Activated CD4-positive, alpha-beta T cell treated with anti-CD3 and anti-CD28 coated beads for 24 hours (primary cell): ENCODE results near the gene HNRNPA1L2.
"Not testable (repeated sequence)": the region's sequence is repeated elsewhere in the genome, so short reads cannot be mapped to it uniquely, and the experiment has no call there.

Source experiments
- DNase-seq, 2 donors: peaks; one replicate each; pipeline ENCODE4 v3.0.0-alpha.2; 2020; ENCODE audit warnings: low read depth in 2 of 2

HNRNPA1L2 gene

DNA sequence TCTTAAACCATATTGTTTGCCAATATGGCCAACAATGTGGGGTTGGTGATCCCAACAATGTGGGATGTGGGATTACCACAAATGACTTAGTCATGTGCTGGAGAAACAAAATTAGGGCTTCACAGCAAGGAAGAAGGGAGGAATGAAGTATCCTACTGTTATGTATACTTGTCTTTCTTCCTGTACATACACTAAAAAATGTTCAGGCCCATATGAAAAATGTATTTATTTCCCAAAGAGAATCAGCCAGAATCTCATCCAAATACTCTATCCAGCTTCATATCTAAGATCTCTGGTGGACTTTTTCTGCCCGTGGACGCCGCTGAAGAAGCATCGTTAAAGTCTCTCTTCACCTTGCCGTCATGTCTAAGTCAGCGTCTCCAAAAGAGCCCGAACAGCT is at the start of gene HNRNPA1L2:
Gene HNRNPA1L2 (plus strand): TSS at position 301 of the 400 bp plus-strand sequence. CDS start 62 bp downstream, at position 363.
- DNase-seq: no peak

DNA sequence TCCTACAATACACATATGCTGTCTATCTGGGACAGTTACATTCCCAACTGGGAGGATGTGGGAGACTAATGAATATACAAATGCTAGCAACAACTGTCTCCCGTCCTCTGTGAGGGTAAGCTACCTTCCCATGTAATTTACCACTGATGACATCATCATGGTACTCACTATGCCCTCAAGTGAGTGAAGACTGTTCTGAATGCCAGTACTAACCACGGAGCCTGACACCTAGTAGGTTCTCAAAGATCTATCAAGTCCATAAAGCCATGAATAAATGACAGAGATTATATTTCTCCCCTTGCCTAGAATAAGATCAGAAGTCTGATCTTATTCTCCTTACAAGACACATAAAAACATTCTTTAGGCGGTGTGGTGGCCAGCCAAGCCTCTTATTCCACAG is 49.1 kb upstream of the HNRNPA1L2 start:
- not testable (repeated sequence) for DNase-seq

GRCh38 chr13:52593812-52594211 is 48.4 kb upstream of the HNRNPA1L2 start:
- DNase-seq: not testable (repeated sequence)

GRCh38 chr13:52594295-52594694 is 47.9 kb upstream of the HNRNPA1L2 start:
- DNase-seq: not testable (repeated sequence)

DNA sequence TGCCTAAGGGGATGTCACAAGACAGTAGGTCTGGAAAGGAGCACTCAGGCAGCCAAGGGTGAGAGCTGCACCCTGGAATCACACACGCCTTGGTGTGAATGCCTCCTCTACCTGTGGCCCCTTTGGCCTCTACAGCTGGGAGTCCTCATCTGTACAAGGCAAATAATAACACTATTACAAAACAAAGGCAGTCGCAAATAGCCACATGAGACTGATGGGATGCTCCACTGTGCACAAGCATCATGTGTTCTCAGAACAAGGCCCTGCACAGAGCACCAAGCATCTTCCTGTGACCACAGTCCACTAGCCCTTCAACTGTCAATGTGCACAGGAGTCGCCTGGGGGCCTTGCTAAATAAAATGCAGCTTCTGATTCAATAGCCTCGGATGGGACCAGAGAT is 44.6 kb upstream of the HNRNPA1L2 start:
- DNase-seq: no peak

DNA sequence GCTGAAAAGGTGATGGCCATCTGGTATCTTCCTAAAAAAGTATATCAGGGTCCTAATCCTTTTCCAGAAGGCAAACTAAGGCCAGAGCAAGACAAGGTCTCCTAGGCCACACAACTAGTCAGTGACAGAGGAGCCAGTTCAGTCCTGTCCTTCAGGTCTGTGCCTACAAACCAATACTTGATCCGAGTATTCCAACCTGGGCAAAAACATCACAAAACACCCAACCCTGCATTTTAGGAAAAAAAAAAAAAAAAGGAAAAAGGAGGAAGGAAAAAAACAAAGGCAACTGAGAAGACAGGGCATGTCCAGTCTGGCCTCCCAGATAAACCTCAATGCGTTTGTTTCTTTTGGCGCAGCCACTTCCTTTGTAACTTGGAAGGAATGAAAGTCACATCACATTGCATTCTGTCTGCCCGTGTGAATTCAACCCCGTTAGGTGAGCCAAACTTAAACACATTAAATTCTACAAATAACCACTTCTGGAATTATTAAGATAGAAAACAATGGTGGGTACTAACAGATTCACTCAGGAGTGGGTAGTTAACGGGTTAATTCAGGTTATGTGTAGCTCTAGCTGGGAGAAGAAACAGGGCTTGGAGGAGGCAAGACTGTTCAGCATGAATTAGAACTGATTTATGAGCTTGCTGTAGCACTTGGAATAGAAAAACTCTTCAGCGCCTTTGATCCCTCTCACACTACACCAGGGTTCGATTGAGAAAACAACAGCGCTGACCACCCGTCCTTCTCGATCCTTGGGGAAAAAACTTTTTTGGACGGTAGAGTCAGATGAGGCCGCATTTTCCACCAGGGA is 43.0 kb upstream of the HNRNPA1L2 start:
- DNase-seq: no peak

DNA sequence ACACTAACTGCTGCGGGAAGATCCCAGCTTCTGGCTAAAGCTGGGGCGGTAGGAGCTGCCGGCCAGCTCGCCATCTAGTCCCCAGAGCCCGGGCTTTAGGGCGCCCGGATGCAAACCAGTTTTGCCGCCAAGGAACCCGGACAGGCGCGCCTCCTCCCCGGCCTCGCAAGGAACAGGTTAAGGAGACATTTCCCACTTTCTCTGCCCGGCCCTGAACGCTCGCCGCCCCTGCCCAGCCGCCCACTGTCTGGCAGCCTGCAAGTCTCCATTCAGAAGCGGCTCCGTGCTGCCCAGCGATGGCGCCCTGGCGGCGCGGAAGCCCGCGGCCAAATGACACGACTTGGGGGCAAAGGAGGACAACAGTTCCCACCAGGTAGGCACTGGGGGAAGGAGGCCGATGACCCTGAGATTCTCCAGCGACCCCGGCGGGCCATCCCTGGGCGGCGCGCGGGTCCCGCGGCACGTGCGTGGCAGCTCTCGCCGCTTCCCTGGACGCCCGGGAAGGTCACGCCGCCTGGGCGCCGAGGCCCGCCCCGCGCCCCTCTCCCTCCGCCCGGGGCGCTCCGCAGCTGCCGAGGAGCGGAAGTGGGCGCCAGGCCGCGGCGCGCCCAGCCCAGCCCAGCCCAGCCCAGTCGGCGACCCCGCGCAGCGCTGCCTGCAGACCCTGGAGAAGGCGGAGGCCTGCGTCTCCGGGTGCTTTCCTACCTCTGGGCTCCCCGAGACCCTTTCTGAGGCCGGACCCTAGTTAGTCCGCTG is 42.2 kb upstream of the HNRNPA1L2 start:
- no peak for DNase-seq

DNA sequence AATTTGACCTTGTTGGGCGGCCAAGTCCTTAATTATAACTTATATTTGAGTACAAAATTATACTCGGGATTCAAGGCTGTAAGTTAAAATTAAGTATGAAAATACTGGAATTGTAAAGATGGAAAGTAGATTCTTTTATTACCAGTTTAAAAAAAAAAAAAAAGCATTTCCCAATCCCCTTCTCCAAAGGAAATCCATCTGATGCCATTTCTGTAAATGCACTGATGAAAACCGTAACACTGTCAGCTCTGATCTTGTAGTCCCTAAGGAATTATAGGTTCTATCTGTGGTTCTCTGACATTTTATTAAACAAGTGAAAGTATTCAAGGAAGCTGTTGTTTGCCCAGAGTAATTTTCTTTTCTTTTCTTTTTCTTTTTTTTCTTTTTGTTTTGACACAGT is 41.6 kb upstream of the HNRNPA1L2 start:
- DNase-seq: no peak

GRCh38 chr13:52603316-52603715 is 38.9 kb upstream of the HNRNPA1L2 start:
- not testable (repeated sequence) for DNase-seq

- not testable (repeated sequence) for DNase-seq
Observed at GRCh38 chr13:52606126-52606525, 36.1 kb upstream of the HNRNPA1L2 start.

- not testable (repeated sequence) for DNase-seq
Observed at GRCh38 chr13:52606795-52607194, 35.4 kb upstream of the HNRNPA1L2 start.

DNA sequence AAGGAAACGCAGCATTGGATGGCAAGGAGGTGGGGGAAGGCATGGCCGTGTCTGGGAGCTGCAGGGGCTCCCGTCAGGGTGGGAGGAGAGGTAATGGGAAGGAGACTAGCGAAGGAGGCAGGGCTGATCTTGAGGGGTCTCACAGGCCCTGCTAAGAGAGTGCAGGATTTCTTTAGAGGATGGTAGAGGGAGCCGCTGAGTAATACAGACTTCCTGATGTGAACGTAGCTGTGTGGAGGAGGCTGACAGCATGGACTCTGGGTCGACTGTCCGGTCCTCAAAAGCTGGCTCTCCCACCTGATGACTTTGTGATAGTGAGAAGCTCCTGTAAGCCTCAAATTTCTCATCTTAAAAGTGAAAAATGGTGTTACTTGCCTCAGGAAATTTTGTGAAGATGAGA is 34.0 kb upstream of the HNRNPA1L2 start:
- not testable (repeated sequence) for DNase-seq

DNA sequence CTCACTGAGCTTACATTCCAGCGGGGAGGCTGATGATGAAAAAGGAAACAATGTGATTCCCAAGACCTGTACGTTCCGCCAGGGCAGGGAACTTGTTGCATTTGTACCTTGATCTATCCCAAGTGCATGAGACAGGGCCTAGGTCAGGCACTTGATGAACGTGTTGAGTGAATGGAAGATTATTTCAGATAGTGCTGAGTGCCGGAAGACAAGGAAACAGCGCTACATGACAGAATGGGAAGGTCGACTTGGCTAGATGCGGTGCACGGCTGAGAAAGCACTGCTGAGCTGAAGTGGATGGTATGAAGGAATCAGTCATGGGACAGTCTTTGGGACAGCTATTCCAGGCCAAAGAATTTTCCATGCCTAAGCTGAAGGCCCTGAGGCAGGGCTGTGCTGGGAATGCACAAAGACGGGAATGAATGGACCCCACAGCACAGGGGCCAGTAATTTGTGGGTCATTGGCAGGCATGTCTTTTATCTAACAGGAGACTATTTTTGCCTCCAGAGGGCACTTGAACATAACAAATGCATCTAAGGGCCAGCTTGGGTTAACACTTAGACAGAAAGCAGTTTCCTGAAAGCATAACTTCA is 33.1 kb upstream of the HNRNPA1L2 start:
- DNase-seq: not testable (repeated sequence)

GRCh38 chr13:52610158-52610557 is 32.1 kb upstream of the HNRNPA1L2 start:
- DNase-seq: not testable (repeated sequence)

GRCh38 chr13:52615134-52615801 is 27.0 kb upstream of the HNRNPA1L2 start:
- no peak for DNase-seq

DNA sequence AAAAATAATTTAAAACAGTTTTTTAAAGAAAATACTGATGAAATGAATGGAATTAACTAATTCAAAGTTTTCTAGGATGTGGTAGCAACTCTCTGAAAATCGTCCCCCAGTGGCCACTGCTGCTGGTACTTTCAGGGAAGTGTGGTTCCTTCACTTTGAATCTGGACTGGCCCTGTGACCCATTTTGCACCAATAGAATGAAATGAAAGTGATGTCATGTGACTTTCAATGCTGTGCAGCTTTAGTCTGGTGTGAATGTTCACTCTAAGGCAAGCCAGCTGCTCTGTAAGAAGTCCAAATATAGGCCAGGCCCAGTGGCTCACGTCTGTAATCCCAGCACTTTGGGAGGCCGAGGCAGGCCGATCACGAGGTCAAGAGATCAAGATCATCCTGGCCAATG is 26.4 kb upstream of the HNRNPA1L2 start:
- no peak for DNase-seq

GRCh38 chr13:52617070-52618060 is 24.9 kb upstream of the HNRNPA1L2 start:
- peak; percentile 74 to 76 for DNase-seq

DNA sequence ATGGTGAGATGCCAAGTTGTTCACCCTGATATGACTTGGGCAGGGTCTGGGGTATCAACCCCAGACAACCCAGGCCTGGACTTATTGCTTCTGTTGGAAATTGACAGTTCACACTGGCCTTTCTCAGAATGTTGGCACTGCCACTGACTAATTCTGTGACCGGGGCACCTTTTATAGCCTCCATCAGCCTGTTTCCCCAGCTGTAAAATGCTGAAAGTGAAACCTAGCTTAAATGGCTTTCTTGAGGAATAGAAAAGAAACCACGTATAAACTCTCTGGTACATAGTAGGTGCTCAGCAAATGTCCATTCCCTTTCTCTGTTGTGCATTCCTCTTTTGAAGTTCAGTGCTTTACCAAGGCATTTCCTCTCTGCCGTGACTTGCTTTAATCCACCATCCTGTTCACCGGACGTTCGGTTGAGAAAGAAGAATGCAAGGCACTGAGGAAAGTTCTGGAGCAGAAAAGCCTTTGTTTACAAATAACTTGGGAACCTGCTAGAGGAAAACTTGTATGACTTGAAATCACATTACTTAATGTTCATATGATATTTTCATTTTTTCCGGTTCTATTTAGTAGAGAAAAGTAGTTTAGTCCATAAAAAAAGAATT is 11.0 kb upstream of the HNRNPA1L2 start:
- DNase-seq: not testable (repeated sequence)

- no peak for DNase-seq
Observed at GRCh38 chr13:52638666-52639328, 3.4 kb upstream of the HNRNPA1L2 start.

- DNase-seq: no peak
Observed at GRCh38 chr13:52644108-52644507, 1.9 kb downstream of the HNRNPA1L2 start.
